ENCODE results near the gene KRTAP19-1.

KRTAP19-1 gene

DNA sequence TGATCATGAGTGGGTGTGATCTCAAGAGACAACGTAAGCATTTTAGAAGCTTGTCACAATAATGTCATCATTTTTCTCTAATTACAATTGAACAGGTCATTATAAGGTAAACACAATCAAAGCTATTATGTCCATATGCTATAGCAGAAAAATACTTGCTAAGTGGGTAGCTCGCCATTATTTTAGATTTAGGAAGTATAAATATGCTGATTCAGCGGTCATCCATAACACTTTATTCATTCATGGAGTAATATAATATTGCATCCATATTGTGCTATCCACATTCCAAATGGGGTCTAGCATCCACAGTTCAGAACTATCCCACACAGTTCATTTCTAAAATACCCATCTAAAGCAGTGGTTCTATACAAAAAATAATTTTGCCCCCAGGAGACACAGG is 31.7 kb downstream of the KRTAP19-1 start:
- TF ChIP-seq, protein P1, sequence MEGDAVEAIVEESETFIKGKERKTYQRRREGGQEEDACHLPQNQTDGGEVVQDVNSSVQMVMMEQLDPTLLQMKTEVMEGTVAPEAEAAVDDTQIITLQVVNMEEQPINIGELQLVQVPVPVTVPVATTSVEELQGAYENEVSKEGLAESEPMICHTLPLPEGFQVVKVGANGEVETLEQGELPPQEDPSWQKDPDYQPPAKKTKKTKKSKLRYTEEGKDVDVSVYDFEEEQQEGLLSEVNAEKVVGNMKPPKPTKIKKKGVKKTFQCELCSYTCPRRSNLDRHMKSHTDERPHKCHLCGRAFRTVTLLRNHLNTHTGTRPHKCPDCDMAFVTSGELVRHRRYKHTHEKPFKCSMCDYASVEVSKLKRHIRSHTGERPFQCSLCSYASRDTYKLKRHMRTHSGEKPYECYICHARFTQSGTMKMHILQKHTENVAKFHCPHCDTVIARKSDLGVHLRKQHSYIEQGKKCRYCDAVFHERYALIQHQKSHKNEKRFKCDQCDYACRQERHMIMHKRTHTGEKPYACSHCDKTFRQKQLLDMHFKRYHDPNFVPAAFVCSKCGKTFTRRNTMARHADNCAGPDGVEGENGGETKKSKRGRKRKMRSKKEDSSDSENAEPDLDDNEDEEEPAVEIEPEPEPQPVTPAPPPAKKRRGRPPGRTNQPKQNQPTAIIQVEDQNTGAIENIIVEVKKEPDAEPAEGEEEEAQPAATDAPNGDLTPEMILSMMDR (IDR thresholded peaks at IDR 0.05; ENCODE audit: low read depth, low read length), result no peak
- no peak for DNase-seq (ENCODE audit: extremely low read depth, low read depth)

GRCh38 chr21:30447056-30447455 is 33.1 kb downstream of the KRTAP19-1 start:
- no peak for DNase-seq (ENCODE audit: extremely low read depth, low read depth)
- TF ChIP-seq, protein P1 (IDR thresholded peaks at IDR 0.05; ENCODE audit: low read depth, low read length), result no peak

DNA sequence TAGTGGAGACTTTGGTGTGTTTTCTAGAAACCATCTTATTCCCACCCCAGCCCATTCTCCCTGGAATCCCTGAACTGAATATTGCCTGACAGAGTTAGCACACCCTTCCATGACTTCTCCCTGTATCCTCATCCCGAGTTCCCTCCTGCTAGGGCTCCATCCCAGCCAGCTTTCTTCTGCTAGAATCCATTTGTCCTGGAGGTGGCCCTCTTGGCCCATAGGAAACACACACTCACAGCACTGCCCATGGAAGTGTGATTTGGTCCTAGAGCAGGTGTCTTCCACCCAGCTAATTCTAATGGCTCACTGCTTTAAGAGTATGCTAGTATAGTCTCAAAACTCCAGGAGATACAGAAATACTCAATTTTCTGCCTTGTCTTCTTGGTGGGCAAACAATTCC is 36.0 kb downstream of the KRTAP19-1 start:
- TF ChIP-seq, protein P1 (IDR thresholded peaks at IDR 0.05; ENCODE audit: low read depth, low read length), result no peak

GRCh38 chr21:30443226-30443625 is 36.9 kb downstream of the KRTAP19-1 start:
- DNase-seq (ENCODE audit: extremely low read depth, low read depth), result no peak
- TF ChIP-seq, protein P1 (IDR thresholded peaks at IDR 0.05; ENCODE audit: low read depth, low read length), result no peak

More for the DNA sequence above, 36.0 kb downstream of the KRTAP19-1 start:
- DNase-seq (ENCODE audit: extremely low read depth, low read depth), result no peak

- no peak for DNase-seq (ENCODE audit: extremely low read depth, low read depth)
- TF ChIP-seq, protein P1 (IDR thresholded peaks at IDR 0.05; ENCODE audit: low read depth, low read length), result no peak
Measured at GRCh38 chr21:30439975-30440374, 40.2 kb downstream of the KRTAP19-1 start, which contains the start of gene KRTAP15-1. Gene KRTAP15-1 (plus strand): TSS chr21:30440275. CDS start chr21:30440328, 53 bp downstream.

- DNase-seq (ENCODE audit: extremely low read depth, low read depth), result no peak
- TF ChIP-seq, protein P1 (IDR thresholded peaks at IDR 0.05; ENCODE audit: low read depth, low read length), result no peak
Measured at GRCh38 chr21:30437010-30437565, 43.1 kb downstream of the KRTAP19-1 start.

DNA sequence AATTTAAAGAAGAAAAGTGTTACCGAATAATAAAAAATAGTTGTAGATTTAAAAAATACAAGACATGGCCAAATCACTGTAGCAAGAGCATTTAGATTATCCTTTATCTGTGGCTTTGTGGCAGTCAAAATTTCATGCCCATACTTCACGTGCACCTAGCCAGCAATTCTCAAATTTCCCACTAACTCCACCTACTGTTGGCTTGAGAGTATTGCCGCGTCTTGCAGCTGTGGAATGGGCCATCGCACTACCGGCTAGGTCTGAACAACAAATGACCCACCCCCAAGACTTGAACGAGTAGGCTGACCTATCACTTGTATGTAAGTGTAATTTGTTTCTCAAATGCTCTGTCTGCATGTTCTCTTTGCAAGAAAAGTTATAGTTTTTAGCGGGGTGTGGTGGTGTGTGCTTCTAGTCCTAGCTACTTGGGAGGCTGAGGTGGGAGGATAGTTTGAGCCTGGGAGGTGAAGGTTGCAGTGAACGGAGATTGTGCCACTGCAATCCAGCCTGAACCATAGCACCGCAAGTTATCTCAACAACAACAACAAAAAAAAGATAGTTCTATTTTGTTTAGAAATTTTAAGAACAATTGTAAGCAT is 46.0 kb downstream of the KRTAP19-1 start:
- TF ChIP-seq, protein P1 (IDR thresholded peaks at IDR 0.05; ENCODE audit: low read depth, low read length), result peak; percentile 10
- no peak for DNase-seq (ENCODE audit: extremely low read depth, low read depth)

Measured in AG09319 (cell line).